GM18868 (cell line): ENCODE measurements around the gene UBE2D4.

Experiments used
- ATAC-seq: cut with Tn5 transposase; IDR thresholded peaks from one replicate; pipeline ENCODE4 v1.9.1; 2021; ENCODE audit warnings: mild to moderate bottlenecking, moderate library complexity; ENCODE audit not compliant: unreplicated experiment

Gene UBE2D4

DNA sequence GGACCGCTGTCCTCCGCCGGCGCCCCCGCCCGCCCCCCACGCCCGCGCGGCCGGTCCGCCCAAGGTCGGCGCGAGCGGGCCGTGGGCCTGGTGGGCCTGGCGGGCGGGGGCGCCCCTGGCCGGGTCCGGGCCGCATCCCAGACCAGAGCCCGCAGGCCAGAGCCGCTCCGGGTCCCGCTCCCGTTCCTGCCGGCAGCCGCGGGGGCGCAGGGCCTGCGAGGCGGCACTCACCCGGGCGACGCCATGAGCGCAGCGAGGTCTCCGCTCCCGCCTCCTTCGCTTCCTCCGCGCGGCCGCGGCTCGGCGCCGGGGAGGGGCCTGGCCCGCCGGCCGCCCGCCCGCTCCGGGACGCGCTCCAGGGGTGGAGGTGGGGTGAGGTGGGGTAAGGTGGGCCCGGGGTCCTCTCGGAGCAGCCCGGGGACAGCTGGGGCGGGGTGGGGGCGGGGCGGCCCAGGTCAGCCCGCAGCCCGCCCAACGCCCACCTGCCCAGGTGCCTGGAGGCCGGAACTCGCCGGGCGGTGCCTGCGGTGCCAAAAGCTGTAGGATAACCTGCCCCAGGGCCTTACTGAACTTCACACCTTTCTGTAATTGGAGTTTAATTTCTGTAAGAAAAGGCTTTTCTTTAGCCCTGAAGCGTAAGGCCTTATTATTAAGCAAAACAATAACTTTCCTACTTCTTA is 19.8 kb upstream of the UBE2D4 start, which contains the start of gene URGCP:
TSS of gene URGCP (minus strand) at position 266 of the 680 bp plus-strand sequence. CDS start at position 245, 21 bp downstream.
- ATAC-seq = peak; percentile 85

DNA sequence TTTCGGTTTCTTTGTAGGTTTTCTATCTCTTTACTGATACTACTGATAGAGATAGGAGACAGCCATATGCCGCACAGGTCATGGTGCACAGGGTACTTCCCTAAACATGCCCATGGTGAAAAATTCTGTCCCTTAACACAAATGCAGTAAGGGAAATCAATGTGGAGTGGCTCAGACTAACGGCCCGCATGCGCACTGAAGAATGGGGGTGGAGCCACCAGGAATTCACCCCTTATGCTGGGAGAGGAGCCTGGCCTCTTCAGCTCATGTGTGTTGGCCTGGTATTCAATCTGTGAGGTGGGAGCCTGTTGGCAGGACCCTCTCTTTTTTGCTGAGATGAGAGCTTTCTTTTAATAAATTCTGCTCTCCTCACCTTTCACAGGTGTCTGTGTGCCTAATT is 11.4 kb upstream of the UBE2D4 start:
- ATAC-seq = no peak

DNA sequence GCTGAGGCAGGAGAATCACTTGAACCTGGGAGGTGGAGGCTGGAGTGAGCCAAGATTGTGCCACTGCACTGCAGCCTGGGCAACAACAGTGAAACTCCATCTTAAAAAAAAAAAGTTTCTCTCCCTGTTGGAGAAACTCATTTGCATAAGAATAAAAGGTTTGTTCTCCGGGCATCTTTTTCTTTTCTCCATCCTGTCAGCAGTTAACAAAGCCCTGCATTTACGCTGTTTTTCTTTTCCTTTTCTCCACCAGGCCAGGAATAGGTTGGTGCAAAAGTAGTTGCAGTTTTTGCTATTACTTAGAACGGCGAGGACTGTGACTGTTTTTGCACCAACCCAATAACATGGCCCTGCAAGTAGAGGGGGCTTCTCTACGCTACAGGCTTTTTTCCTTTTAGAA is 10.3 kb upstream of the UBE2D4 start:
- ATAC-seq = no peak

DNA sequence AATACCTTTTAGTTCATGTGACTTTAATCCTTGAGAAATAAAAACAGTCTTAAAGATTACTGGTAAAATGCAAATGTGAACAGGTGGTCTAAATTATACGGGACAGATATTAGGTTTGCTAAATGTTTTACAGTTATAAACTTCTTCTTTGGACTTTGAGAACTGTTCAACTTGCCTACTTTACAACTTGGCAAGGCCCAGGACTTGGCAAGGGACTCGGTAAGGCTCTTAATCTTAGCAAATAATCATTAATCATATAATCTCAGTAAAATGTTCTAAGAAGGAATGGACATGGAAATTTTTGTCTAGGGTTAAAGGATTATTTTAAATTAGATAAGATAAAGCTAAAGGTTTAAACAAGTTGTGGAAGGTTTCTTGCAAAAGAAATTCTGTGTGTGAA is 4.8 kb upstream of the UBE2D4 start:
- ATAC-seq = no peak

DNA sequence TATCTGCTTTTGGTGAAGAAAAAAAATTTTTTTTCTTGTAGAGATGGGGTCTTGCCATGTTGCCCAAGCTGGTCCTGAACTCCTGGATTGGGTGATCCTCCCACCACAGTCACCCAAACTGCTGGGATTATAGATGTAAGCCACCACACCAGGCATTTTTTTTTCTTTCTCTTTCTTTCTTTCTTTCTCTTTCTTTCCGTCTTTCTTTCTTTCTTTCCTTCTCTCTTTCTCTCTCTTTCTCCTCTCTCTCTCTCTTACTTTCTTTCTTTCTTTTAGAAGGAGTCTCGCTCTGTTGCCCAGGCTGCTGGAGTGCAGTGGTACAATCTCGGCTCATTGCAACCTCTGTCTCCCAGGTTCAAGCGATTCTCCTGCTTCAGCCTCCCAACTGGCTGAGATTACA is 3.5 kb upstream of the UBE2D4 start:
- no peak for ATAC-seq

DNA sequence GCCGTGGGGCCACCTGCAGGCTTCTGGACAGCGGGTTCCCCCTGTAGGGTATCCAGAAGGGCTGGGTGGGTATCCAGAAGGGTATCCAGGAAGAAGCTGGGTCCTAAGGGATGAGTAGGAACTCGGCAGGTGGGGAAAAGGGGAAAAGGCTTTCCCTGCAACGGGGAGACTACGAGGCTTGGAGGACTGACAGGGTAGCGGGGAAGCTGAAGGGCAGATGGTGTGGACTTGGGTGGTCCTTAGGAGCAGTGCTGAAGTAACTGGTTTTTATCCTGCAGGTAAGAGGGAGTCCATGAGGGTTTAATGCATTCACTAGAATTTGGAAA is 525 bp downstream of the UBE2D4 start:
- peak; percentile 27 for ATAC-seq

DNA sequence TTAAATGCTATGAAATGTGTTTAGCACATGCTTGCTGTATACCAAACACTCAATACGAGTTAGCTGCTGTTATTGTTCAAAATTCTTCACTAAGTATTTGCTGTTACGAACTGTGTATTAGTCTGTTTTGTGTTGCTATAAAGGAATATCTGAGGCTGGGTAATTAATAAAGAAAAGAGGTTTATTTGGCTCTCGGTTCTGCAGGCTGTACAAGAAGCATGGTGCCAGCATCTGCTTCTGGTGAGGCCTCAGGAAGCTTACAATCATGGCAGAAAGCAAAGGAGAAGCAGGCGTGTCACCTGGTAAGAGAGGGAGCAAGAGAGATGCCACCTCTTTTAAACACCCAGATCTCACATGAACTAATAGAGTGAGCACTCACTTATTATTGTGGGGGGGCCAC is 1.6 kb downstream of the UBE2D4 start:
- ATAC-seq = no peak

DNA sequence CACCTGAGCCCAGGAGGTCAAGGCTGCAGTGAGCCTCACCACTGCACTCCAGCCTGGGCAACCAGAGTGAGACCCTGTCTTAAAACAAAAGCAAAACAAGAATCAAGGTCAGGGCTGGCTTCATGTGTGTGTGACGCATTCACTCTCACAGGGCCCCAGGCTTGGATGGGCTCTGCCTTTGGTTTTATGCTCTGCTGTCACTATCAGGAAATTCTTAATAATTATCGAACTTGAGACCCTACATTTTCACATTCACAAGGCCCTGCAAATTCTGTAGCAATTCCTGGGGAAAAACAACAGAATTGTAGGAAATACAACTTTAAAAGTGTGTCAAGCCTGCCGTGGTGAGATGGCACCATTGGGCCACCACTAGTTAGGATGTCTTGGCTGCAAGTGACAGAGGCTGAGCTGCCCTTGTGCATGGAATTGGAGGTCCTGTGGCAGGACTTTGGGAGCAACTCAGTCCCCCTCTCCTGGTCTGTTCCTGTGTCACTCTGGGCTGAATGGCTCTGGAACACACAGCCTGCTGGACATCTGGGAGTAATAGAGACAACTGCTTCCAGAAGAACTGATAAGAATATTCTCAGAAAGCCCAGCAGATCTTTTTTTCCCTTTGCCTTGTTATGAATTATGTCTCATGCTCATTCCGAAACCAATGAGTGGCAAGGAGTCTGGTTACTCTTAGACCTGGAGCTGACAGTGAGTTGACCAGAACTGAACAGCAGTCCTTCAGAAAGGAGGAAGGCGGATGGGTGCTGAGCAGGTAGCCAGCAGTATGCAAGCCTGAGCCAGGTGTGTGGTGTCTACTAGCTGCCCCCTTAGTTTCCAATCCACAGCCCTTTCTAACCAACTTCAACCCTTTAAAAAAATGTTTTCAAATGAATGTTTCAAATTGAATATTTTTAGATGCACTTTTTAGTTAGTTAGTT is 3.6 kb downstream of the UBE2D4 start:
- ATAC-seq = no peak

DNA sequence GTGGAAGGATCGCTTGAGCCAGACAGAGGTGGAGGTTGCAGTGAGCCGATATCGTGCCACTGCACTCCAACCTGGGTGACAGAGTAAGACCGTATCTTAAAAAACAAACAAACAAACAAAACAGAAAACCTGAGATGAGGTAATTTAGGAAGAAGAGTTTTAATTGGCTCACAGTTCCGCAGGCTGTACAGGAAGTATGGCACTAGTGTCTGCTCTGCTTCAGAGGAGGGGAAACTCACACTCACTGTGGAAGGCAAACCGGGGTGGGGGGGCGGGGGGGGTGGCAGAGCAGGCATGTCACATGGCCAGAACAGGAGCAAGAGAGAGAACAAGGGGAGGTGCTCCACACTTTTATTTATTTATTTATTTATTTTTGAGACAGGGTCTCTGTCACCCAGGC is 5.1 kb downstream of the UBE2D4 start:
- ATAC-seq = no peak

DNA sequence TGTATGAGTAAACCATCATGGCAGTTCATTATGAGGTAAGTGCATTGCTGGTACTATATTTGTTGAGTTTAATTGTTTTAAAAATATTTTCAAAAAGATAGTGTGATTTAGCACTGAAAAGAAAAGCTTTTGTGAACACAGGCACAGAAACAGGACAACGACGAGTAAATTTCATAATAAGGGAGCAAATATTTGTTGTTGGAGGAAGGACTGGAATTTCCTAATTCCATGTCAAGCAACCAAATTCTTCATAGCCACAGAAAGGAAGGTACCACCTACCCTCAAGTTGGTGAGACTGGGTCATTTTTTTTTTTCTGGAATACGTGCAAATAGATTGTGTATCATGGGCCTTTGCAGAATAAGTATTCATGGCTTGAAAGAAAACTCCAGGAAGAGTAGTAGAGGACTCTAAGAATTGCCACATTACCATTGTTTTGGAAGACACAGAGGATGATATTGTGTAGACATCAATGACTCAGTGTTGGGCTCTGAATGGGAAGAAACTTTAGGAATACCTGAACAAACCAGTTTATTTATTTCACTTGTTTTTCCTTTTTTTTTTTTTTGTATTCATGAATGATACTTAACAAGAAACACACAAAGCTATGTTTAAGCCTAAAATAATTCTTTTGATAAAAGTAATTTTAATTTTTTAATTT is 7.8 kb downstream of the UBE2D4 start:
- no peak for ATAC-seq

DNA sequence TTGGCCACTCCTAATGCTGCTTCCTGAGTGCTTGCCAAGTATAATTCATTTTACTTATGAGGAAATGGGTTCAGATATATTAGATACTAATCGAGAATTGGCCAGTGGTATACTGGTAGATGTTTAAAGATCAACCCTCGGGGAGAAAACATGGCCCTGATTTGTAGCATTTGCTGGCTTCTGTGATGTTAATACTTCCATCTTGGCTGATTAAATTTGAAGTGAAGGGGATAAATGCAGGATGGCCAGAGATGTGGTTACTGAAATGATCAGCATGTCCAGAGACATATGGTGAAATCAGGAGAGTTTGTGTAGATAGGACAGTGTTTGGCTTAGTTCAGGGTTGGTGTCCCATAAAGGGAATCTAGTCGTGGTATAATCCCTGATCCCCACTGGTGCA is 11.2 kb downstream of the UBE2D4 start:
- ATAC-seq = no peak

DNA sequence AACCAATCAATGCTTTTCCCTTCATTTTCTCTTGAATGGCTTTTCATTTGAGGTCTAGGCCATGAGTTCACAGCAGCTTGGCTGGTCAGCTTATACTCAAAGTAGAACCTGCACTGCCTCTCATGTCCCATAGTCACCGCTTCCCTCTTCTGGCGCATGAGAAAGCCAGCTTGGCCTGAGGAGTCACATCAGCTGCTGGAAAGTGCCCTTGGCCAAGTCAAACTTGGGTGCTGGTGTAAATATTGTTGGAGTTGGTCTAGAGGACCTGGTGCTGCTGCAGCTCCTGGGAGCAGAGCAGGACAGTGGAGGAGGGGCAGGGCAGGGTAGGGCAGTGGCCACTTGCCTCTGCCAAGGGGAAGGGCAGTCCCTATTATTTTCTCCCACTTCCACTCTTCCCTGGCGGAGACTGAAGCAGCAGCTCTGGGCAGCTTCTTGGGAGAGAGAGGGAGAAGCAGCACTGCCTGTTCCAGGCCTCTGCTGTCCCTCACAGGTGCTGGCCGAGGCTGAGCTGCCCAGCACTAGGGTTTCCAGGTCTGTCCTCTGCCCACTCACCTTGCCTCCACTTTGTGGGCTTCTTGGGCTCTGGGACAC is 12.8 kb downstream of the UBE2D4 start:
- no peak for ATAC-seq

DNA sequence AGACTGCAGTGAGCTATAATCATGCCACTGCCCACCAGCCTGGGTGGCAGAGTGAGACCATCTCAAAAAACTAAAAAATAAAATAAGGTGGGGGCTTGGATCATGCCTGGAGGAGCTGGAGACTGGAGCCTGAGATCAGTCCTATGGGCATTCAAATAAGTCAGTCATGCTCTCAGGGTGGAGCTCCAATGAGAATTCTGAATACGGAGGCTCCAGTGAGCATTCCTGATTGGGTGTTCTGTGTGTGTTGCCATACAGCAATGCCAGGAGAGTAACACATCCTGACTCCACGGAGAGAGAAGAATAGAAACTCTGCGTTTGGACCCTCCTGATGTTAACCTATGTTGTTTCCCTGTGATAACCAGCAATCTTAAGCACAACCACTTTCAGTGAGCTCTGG is 16.0 kb downstream of the UBE2D4 start:
- no peak for ATAC-seq

DNA sequence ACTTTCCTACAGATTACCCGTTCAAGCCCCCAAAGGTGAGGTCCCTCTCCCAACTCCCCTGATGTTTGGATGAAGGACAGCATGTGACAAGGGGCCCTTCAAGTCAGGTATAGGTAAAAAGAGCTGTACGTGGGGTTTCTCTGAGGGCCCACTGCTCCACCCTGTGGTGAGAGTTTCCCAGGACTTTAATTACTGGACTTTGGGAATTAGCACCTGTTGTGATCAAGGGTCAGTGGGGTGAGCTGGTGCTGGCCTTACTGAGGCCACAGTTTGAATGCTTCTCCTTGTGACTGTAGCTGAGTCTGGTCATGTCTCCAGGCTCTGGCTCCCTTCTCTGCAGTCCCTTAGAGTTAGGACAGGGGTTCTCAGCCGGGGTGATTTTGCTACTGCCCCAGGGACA is 16.8 kb downstream of the UBE2D4 start:
- no peak for ATAC-seq

DNA sequence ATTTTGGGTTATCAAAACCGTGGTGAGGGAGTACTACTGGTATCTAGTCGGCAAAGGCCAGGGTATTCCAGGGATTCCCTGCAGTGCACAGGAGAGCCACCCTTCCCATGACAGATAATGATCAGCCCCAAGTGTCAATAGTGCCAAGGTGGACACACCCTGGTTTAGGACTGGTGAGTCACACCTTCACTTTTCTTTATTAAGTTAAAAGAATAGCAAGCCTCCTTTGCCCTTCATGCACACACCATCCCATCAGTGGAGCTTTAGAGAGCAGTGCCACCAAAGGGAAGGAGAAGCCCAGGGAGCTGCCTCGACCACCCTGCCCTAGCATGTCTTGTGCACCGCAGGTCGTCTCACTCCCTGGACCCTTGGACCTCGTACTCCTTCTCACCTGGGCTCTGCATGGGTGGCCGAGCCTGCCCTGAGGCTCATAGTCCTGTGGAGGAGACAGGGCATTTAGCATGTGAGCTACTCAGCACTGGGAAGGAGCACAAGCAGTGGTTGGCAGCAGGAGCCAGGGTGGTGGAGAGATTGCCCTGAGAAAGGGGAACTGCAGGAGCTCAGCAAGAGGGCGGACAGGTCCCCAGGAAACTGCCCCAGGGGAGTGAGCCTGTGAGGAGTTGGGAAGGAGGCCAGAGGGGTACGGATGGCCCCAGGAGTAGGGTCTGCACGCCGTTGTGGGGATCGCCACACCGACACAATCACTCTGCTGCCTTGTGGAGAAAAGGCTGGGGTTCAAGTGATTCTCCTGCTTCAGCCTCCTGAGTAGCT is 17.4 kb downstream of the UBE2D4 start:
- ATAC-seq = no peak

DNA sequence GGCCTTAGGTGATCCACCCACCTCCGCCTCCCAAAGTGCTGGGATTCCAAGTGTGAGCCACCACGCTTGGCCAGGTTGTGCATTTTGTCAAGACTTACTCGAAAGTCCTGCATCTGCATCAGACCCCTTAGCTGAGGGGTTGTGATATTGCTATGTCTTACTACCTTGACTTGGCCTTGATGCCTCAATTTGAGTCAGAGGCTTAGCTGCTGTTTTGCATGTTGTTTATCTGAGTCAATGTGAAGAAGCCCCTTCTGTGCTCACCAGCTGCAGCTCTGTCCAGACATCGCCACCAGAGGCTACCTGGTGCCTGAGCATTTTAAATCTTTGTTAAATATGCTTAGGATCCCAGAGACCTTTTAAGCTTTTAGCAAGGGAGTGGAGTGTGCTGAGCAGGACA is 18.1 kb downstream of the UBE2D4 start:
- no peak for ATAC-seq

DNA sequence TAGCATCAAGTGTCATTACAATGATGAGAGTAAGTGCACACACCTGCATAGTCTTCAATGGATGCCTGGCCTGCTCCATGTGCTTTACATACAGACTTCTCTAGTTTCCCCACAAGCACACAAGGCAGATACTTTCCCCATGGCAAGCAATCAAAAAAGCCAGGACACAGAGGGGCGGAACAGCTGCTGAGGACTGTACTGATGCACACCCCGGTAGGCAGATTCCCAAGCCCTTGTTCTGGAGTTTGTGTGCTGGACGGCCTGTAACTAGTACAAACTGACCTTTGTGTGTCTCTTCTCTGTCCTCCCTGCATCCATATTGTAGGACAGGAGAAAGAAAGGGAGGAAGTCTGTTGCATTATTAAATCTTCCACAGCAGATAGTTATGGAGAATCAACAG is 25.8 kb downstream of the UBE2D4 start:
- no peak for ATAC-seq

DNA sequence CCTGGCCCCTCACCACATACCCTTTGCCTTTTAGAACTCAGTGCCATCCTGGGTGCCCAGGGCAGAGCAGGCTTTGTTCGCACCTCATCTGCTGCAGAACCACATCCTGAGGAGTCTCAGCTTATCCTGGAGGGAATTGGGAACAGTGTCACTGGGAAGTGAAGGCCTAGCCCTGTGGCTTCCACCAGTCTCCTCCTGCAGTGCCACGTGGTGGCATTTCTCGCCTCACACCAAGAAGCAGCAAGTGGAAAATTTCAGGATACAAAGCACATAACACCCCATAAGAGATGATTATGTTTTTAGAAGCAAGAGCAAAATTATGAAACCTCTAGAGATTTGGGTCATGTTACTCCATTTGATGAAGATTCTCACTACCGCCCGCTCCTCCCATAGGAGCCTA is 26.8 kb downstream of the UBE2D4 start:
- ATAC-seq = no peak

DNA sequence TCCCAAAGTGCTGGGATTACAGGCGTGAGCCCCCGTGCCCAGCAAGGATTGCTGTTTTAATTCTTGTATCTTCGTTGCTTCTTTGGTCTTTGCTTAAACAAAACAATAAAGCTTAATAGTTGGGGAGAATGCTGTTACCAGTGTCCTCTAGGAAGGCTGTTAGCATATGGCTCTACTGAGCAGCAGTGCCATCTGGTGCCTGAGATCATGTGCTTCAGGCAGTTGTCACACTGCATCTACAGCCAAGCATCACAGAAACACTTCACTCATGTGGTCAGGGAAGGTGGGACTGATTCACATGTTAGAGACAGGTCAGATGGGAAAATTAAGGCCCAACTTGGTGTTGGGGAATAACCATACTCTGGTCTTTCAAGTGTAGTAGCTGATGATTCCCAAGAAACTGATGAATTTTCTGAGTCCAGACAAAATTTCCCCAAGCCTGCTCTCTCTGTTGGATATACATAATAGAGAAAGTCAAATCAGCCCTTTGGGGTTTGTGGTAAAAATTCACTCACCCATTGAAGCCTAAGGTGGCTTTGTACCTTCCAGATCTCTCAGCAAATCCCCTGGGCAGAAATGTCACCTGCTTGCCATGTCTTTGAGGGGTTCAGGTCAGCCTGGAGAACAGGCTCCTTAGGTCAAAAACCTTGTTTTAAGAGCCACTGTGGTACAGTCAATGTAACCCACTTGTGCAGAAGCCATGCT is 28.4 kb downstream of the UBE2D4 start:
- ATAC-seq = peak; percentile 86

DNA sequence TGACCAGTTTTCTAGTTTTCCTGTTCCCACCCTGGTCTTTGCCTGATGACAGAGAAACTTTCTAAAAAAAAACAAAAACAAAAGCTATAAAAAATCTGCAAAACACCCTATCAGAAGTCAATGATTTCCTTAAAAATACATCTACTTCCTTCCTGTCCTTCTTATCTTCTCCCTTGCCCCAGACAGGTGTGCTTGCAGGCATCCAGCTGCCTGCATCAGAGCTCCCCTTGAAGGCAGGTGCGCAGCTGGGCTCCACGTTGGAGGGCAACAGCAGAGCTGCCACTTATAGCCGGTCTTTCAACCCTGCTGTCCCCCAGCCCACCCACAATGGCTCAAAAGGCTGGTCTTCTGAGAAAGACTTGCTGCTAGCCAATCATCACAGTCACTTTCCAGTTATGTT is 29.8 kb downstream of the UBE2D4 start:
- ATAC-seq = no peak
